HG03442 (cell line): ENCODE results near the gene USP3.
"Not testable (repeated sequence)": the region's sequence is repeated elsewhere in the genome, so short reads cannot be mapped to it uniquely, and the experiment has no call there.

Experiments
- ATAC-seq: cut with Tn5 transposase; IDR thresholded peaks from one replicate; pipeline ENCODE4 v1.9.1; 2021; ENCODE audit warnings: mild to moderate bottlenecking, moderate library complexity; ENCODE audit not compliant: unreplicated experiment

USP3 gene

DNA sequence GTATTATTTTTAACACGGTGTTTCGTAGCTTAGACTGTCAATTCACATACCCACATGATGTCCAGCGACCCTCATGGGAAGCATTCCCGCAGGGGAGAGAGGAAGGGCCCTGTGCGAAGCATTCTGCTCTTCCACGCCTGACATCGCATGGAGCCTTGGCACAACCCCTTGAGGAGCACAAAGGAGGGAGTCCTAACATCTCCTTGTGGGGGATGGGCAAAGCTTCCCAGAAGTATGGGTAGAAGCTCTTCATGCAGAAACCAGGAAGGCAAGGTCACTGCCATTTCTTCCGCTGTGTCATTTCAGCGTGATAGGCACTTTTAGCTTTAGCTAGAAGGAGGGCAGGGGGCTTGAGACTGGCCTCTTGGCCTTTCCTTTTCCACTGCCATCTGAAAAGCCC lies 28.7 kb upstream of the USP3 start:
- no peak for ATAC-seq

DNA sequence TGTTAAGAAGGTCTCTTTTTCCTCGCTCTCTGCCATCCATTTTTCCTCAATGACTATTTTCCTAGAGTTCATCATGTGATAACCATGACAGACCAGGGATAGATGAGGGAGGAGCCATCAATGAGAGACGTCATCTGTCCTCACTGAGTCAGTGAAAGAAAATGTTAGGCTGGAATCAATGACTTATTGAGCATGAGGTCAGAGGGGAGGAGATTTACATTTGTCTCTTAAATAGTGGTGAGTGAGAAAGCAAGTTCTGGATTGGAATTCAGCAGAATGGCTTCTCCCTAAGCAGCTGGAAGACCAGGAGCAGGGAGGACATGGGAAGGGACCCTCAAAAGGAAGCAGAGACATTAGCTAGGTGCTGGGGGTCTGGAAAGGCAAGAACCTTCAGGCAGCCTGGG lies 28.2 kb upstream of the USP3 start:
- ATAC-seq, result no peak

DNA sequence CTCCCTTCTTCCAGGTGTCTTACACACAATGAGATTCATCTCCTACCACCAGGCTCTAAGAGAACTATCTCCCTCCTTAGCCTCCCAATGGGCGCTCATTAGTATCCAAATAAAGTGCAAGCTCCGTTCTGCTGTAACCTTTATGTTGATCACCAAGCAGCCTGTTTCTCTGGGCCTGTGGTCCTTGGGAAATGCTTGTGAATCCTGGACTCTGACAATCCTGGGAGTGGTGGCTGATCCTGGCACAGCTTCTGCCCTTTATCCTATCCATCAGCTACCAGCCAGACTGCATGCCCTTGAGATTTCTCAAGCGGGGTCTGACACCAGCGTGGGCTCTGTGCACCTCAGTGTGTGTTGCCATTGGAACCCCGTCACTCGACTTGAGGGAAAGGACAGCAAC lies 26.1 kb upstream of the USP3 start:
- no peak for ATAC-seq

DNA sequence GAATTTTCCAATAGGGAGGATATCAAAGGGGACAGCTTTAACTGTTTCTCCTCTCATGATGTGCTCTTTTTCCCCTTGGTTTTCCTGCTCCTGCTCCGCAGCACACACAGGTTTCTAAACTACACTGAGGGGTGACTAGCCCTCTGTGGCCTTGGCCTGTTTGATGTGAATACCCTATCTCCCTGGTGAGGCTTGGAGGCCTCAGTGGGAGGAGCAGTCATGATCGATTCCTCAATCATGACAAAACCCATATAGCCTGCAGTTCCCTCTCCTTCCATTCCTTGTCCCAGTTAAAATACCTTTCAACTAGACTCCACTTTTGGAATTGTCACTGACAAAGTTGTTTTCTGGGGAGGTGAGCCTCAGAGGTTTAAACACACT lies 24.0 kb upstream of the USP3 start:
- ATAC-seq, result no peak

DNA sequence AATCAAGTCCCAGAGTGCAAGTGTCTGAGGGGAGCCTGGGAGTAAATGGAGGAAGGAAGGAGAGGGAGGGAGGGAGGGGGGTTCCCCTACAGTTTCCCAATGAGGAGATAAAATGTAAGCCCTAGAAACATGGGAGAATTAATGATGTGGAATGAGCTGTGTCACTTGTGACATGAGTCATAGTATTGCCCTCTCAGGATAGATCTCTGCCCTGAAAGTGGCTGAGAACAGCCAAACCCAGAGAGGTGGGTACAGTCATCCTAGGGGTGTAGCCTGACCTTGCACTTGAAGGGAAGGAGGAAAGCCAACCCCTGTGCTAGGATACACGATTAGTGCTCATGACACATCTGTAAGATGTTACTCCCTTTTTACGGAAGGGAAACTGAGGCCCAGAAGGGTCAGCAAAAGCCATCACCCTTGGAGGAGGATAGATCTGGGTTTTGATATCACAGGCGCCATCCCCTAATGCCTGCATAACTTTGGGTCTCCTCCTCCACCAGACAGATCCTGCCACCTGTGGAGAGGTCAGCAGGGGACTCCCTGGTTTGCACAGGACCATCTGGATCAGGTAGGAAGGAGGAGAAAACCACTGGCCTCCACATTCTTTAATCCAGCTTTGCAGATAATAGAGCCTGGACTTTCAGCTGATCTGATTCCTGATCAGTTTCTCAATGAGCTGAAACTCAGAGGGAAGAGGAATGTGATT lies 23.1 kb upstream of the USP3 start:
- ATAC-seq, result no peak

DNA sequence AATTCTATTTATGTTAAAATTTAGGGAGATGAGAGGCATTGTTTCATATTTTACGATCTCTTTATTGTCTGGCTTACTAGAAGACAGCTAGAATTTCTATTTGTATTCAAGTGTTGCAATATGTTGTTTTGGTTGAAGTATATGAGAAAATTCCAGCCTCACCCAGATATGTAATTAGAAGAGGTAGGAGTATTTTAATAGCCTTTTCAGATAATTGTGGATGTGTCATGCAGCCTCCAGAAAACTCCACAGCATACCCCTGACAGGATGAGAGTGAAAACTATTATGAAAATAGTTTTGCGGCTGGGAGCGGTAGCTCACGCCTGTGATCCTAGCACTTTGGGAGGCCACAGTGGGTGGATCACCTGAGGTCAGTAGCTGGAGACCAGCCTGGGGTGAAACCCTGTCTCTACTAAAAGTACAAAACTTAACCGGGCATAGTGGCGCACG lies 21.5 kb upstream of the USP3 start:
- no peak for ATAC-seq

DNA sequence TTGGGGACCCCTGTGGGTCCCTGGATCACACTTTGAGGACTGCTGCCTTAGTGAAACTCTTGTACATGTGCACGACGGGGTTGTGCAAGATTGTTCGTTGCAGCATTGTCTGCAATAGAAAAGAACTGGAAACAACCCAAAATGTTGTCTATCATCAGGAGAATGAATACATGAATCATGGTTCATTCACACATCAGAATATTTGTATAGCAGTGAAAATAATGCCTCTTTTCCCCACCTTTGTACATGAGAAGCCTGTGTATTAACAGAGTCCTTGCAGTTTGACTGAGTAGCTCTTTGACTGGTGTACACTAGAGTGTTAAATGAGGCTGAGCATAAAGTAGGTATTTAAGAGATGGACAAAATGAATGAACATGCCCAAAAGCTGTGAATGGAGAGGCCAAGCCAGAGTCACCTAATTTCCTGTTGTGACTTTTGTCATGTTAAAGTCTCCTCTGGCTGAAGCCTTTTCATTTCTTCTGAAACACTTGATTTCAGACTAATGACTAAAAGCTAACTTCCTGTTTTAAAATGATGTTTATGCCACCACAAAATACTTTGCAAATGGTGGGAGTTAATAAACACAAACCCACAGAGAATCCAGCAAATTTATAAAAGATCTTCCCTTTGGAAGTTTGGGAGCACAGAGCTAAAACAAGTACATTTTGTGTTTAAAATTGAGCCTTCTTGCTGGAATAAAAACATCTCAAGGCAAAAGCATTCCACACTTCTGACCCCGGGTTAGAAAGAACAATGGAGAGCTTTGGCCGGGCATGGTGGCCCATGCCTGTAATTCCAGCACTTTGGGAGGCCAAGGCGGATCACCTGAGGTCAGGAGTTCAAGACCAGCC lies 20.6 kb upstream of the USP3 start:
- no peak for ATAC-seq

DNA sequence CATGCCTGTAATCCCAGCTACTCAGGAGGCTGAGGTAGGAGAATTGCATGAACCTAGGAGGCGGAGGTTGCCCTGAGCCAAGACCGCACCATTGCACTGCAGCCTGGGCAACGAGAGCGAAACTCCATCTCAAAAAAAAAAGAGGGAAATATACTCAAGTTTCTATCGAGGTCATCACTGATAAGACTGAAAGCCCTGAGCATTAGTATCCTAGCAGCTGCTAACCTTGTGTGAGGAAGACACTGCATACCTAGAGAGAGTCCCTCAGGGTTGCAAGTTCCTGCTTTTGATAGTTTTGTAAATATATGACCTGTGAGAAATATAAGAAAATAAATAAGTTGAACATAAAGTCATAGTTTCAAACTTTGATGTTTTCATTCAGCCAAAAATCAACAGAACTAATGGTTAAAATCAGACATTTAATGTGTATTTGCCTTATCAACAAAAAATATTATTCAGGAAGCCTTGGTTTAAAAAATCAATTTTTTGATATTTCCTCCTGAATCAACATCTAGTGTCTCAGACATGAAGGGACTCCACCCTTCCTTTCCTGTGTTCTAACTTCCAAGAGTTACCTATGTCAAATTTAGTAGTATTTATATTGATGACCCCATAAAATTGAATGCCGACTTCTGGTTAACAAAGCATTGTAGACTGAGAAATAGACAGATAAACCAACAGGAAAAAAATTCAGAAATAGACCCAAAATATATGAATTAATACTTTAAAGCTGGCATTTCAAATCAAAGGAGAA lies 19.8 kb upstream of the USP3 start:
- ATAC-seq, result no peak

DNA sequence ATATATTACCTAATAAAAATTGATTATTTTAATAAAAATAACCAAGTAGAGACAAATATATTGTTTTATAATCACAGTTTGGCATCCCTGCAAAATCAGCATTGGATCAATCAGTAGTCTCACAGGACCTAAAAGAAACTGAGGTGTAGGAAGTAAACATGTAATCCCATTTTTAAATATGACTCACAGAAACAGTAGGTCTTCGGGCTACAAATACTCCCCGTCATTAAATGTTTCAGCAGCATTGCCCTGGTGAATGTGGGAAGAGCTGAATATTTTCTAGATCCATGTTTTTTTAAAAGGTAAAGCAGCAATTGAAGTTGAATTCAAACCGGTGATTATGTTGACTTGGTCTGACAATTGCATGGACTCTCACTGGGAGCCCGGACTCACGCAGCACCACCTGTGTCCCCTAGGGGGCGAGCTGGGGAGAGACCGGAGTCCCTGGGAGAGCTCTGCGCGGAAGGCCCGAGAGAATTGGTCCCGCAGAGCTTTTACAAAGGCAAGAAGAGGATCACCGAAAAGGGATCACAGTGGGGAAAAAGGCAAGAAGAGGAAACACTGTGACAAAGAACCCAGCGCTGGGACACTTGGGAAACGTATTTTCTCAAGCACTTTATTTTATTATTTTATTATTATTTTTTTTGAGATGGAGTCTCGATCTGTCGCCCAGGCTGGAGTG lies 17.2 kb upstream of the USP3 start:
- ATAC-seq, result peak; percentile 47

DNA sequence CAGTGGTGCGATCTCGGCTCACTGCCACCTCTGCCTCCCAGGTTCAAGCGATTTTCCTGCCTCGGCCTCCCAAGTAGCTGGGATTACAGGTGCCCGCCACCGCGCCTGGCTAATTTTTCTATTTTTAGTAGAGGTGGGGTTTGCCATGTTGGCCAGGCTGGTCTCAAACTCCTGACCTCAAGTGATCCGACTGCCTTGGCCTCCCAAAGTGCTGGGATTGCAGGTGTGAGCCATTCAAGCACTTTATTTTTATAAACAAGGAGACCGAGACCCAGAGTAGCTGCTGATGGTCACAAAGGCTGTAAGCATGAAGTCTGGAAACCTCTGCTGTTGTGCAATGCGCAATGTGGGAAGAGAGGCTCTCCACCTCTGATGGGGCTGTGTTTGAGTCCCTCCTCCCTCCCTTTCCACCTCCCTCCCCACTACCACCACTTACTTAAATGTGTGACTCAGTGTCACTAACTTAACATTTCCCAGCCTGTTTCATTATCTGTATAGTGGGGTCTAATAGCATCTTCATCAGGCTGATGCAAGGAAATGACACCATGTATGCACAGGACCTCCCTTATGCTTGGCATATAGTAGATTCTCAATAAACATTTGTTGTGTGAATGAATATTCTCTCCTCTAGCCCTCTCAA lies 16.5 kb upstream of the USP3 start:
- ATAC-seq, result not testable (repeated sequence)

DNA sequence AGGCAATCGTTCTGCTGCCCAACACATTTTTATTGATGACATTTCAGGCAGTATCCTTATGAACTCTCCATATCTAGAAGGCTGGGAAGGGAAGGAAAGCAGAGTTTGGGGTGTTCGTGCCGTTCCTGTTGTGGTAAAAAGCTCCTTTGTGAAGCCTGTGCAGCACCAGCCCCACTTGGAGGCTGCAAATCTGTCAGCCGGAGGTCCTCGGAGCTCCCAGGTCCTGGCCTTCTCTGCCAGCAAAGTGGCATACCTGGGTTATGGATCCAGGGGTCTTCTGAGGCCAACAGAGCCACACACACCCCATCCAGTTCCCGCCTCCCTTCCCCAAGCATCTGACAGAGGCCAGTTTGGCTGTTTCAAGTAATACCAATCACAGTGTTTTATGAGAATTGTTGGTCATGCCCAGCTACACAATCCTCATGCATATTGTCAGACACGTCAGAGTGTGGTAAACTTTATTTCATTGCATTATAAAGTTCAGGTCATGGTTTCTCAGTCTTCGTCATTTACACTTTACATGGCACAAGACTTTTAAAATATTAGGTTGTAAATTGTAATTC lies 15.9 kb upstream of the USP3 start:
- ATAC-seq, result no peak

DNA sequence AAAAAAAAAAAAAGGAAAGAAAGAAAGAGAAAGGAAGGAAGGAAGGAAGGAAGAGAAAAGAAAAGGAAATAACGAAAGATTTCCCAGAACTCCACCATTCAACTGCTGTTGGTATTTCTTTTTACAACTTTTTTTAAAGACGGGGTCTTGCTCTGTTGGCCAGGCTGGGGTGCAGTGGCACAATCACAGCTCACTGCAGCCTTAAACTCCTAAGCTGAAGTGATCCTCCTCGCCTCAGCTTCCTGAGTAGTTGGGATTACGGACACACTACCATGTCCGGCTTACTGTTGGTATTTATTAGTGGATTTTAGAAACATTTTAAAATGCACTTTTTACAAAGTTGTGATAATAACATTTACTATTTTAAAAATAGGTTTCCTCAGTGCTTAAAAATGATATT lies 15.0 kb upstream of the USP3 start:
- ATAC-seq, result no peak

DNA sequence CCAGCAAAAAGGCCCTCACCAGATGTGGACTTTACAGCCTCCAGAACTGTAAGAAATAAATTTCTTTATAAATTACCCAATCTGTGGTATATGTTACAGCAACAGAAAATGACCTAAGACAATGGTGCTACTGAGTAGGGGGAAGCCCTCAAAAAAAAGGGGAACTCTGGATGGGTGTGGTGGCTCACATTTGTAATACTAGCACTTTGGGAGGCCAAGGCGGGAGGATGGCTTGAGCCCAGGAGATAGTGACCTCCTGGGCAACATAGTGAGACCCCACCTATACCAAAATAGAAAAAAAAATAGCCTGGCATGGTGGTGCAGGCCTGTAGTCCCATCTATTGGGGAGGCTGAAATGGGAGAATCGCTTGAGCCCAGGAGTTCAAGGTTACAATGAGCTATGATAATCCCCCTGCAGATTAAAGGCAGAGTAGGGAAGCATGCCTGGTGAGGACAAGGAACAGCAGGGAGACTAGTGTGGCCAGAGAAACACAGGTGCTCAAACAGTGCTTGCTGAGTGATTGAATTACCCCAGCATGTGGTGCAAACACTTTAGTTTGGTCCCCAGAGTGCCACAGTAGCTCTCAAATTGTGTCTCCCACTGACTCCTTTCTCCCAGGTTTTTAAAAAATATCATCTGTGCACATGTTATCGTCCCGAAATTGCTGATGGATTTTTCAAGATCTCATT lies 13.9 kb upstream of the USP3 start:
- ATAC-seq, result no peak

DNA sequence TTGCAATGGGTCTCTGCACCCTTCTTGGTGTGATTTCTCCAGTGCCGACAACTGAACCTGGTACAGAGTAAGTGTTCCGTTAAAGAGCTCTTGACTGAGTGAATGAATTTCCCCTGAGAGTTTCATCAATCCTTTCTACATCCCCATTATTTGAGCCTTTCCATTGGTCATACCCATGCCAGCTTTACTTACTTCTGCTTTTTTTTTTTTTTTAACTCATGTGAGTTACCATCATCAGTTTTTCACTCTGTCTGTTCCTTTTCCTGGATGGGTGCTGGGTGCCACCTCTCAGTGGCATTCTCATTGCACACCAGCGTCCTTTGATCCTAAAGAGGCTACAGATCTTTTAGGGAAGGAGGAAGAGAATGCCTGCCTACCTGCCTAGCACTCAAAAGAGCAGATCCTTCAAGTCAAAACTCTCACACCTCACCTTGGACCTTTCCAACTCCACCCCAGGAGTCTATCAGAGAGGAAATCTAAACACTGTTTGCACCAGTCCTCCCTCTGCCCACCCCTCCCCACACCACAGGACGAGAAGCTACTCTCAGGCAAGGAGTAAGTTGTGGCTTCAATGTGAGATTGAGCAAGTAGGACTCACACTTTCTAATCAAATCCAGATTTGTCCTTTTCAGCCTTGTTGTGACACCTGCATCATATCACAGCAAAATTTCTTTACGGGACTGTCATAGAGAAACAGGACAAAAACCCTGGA lies 13.1 kb upstream of the USP3 start:
- ATAC-seq, result no peak

DNA sequence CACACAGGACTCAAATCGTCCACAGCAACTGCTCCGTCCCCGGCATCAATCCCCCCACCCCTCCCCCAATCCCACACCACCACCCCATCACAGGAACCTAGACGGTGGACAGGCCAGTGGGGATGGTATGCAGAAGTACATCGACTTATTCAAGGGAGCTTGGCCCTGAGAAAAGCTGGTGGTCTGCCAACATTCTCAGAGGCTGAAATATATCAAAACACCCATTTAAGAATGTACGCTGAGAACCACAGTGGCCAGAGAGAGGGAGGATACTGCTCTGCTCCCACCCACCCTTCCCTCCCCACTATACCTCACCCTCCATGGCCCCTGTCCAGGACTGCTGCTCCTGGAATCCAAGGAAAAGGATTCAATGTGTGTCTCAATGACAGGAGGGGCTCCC lies 12.4 kb upstream of the USP3 start:
- no peak for ATAC-seq

DNA sequence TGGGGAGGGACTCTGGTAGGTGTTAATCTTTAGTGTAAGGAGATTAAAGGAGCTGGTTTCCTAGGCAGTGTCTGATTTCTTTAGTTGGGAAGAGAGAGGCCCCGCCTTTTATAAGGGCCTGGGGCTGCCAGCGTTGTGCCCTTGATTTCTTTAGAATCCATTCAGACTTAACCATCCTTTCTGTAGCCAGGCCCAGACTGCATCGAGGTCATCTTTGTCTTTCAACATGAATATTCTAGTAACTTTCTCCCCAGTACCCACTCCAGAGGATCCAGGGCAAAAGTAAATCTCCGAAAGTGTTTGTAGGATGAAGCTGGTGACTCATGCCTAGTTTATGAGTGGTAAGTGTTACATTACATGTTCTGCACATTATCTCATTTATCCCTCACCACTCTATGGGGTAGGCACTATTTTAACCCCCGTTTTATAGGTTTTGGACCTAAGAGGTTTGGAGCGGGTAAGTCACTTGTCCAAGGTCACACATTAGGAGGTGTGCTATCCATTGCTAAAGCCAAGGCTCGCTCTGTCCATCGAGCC lies 11.8 kb upstream of the USP3 start:
- no peak for ATAC-seq

DNA sequence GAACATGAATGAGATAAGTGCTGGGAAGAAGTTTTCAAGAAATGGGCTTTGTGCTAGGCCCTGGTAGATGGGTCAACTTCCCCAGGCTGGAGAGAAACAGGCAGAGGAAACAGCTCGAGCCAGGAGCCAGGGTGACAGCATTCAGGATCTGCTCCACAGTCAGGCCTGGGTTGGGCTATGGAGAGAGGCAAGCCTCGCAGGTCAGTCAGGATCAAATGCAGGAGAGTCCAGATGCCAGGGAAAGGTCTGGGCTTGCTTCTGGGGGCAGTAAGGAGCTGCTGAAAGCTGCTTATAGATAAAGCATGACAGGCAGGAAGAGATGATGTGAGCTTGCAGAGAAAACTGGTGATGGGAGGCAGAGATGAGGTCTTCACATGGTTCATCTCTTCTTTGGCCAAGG lies 11.0 kb upstream of the USP3 start:
- ATAC-seq, result no peak

DNA sequence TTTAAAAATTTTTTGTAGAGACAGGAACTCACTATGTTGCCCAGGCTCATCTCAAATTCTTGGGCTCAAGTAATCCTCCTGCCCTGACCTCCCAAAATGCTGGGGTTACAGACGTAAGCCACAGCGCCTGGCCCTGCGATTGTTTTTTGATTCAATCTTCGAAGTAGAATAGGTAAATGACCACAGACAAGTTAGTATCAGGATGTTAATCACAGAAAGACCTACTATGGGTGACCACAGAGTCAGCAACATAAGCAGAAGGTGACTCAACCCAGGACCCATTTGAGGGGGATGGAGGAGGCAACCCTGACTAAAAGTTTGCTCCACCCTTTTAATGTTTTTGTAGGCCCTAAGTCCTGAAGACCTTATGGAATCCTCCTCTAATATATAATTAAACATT lies 10.0 kb upstream of the USP3 start:
- no peak for ATAC-seq

DNA sequence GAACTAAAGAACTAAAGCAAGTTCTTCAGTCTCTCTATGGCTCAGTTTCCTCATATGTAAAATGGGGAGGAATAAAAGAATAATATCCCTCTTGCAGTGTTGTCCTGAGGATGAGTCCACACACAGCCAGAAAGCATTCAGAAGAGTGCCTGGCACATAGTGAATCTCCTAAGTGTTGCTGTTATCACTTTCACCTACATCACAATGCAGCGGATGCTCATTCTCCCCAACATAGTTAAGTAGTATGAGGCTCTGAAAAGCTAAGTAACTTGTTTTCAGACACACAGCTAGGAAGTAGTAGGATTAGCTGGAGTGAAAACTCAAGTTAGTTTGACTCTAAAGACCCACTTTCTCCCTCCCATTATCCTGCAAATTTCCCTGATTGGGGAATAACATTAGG lies 9.1 kb upstream of the USP3 start:
- ATAC-seq, result no peak
